HL-60 (cell line): ENCODE data around the gene MAP3K14.

ENCODE experiments used
- CTCF ChIP-seq: IDR thresholded peaks from one replicate; pipeline ENCODE4 v1.5.1; 2011; ENCODE audit warnings: low read length, control low read depth, inconsistent platforms; ENCODE audit not compliant: insufficient read depth
- POLR2AphosphoS5 ChIP-seq: IDR thresholded peaks from 2 replicates; pipeline ENCODE4 v1.6.1; 2012; ENCODE audit warnings: low read depth

DNA sequence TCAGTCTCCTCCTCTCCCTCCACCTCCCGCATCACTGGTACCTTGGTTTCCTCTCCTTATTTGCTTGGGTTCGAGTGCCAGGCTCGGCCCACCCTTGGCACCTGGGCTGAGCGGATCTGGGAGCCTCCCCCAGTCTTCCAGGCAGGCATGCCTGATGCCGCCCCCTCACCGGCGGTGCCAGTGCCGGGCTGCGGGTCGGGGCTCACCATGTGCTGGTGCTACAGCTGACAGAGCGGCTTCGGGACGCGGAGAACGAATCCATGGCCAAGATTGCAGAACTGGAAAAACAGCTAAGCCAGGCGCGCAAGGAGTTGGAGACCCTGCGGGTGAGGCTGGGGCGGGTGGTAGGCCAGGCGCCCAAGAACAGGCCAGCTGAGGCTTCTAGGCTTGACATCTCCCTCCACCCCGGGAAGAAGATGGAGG lies 75.9 kb downstream of the MAP3K14 start:
- no peak for TF ChIP-seq POLR2AphosphoS5
- no peak for TF ChIP-seq CTCF
